COLO829 (cell line): Measurements from ENCODE around the gene ZNF276.
"Not testable (repeated sequence)": the region's sequence is repeated elsewhere in the genome, so short reads cannot be mapped to it uniquely, and the experiment has no call there.

Source experiments
- DNase-seq: peaks from one replicate; pipeline ENCODE4 v3.0.0; 2012; ENCODE audit warnings: low spot score

ZNF276 gene

GRCh38 chr16:89783952-89784351 lies 62.6 kb downstream of the ZNF276 start:
- not testable (repeated sequence) for DNase-seq

DNA sequence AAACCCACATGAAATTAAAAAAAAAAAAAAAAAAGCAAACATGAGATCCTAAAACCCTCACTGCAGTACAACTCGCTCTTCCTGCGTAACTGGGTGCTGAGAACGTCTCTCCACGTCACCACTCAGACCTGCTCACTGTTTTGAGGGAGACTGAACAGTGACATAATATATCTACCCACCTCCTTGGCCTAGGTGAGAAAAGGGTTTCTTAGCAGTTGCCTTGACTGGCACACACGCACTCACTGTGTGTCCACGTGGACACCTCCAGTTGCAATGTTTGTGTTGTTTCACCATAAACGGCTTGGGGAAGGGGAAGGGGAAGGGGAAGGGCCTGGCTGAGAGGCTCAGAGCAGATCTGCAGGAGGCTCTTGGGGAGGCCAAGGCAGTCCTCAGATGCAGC lies 63.1 kb downstream of the ZNF276 start:
- DNase-seq, result no peak

- no peak for DNase-seq
Measured at GRCh38 chr16:89785523-89786155, 64.3 kb downstream of the ZNF276 start.

GRCh38 chr16:89786474-89787364 lies 65.4 kb downstream of the ZNF276 start:
- DNase-seq, result no peak

- no peak for DNase-seq
Measured at GRCh38 chr16:89787365-89787805, 66.0 kb downstream of the ZNF276 start.
